Aorta (tissue), 5 donors: ENCODE data around the gene SEH1L. TPM values are rescaled to one million over a fixed set of nuclear protein-coding genes. Genes with fewer than 3 reads are reported as not detected.

ENCODE experiments used
- ATAC-seq: fragments of 200-7000 bp; cut with Tn5 transposase; one replicate; pipeline ENCODE4 v1.9.1; 2022; ENCODE audit warnings: moderate library complexity; ENCODE audit not compliant: low FRiP score
- DNase-seq, 2 donors: peaks; one replicate each; pipeline ENCODE4 v3.0.0-alpha.2; 2020
- H3K27ac ChIP-seq, 2 donors: one replicate each; pipeline ENCODE4 v1.5.1; 2013; ENCODE audit warnings: low read length in 2 of 2, mild to moderate bottlenecking in 2 of 2, moderate library complexity in 2 of 2, control low read depth in 1 of 2, inconsistent platforms in 1 of 2, low read depth in 1 of 2
- H3K27me3 ChIP-seq, 2 donors: one replicate each; pipeline ENCODE4 v1.6.1; 2013; ENCODE audit warnings: control low read depth in 1 of 2, low read length in 1 of 2, mild to moderate bottlenecking in 1 of 2, moderate library complexity in 1 of 2; ENCODE audit not compliant: insufficient read depth in 2 of 2, control insufficient read depth in 1 of 2
- H3K36me3 ChIP-seq, 2 donors: one replicate each; pipeline ENCODE4 v1.6.1; 2013; ENCODE audit warnings: control low read depth in 1 of 2, low read length in 1 of 2, mild to moderate bottlenecking in 1 of 2; ENCODE audit not compliant: insufficient read depth in 2 of 2, control insufficient read depth in 1 of 2
- H3K4me1 ChIP-seq, 2 donors: one replicate each; pipeline ENCODE4 v1.6.1; 2013; ENCODE audit warnings: low read length in 2 of 2, control low read depth in 1 of 2, mild to moderate bottlenecking in 1 of 2, moderate library complexity in 1 of 2; ENCODE audit not compliant: insufficient read depth in 2 of 2, control insufficient read depth in 1 of 2
- H3K4me3 ChIP-seq, 2 donors: one replicate each; pipeline ENCODE4 v1.5.1; 2013; ENCODE audit warnings: low read length in 2 of 2, control low read depth in 1 of 2, mild to moderate bottlenecking in 1 of 2
- H3K9me3 ChIP-seq: one replicate; pipeline ENCODE4 v1.6.1; 2013; ENCODE audit warnings: mild to moderate bottlenecking, low read length; ENCODE audit not compliant: control insufficient read depth
- WGBS, 2 donors: extraction: QIAGEN DNeasy Blood & Tissue Kit; methylation state at CpG; one replicate each; pipeline ENCODE4 v1.1.7; 2013; 5-methylcytosine and 5-hydroxymethylcytosine counted together
- intact Hi-C, 2 donors: fragments of 100-400 bp; cut with DNase I; formaldehyde crosslinking; loops; one replicate each; pipeline versions ENCODE4 v1.14.2 to v1.15.0; 2022
- polyA plus RNA-seq, 2 donors: library from polyadenylated mRNA; stranded (reverse); fragments of 200-250 nt; gene quantifications; one replicate each; pipeline ENCODE4 v1.2.3, GENCODE V29; 2013
- total RNA-seq, 2 donors: library from RNA; stranded (reverse); fragmentation: NEBNext Ultra II Directional; extraction: Animal tissue kit (Norgen Biotek cat#: 25700); gene quantifications; one replicate each; pipeline ENCODE4 v1.2.1, GENCODE V29; 2021
- donor health status: healthy with polysubstance abuse.
- donor health status: Bipolar disorder and iron deficiency.
- donor health status: DM: no; HTN: no; CAD: no.
- donor health status: DM: no; HTN: no; CAD: no.
- donor health status: DM: yes; HTN: yes; CAD: no.

The SEH1L gene
- total and polyA plus RNA-seq, 4 donors: 10.8 to 45.9 (median 24.7) TPM

DNA sequence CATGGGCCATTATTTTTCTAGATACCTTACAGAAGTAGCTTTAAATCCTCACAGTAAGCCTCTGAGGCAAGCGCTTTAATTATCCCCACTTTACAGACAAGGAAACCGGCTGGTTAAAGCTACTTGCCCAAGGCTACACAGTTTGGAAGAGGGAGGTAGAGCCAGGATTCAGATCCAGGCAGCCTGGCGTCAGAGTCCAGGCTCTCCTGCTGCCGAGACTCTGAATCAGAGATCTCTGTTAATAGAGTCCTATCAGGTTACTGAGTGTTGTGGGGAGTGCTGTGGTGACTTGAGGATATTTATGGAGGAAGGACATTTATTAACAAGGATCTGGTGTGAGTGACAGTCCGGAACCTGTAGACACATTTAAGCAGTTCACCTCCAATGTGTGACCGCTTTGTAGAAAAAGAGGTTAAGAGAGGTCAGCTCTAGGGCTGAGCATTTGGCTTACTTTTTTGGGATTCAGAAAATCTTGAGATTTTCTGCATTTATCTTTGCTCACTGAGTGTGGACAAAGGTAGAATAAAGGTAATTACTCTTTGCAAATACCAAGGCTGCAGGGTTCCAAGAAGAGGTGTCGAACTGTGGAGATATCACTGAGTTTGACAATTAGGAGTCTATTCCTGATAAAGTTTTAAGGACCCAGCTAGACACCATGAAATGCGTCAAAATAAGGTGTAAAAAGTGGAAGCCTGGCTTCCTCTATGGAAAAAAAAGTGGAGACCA lies 41.7 kb downstream of the SEH1L start:
- H3K27me3 ChIP-seq: no peaks in the 10 kb centered on the region
- no peak overlapping the region for H3K27ac ChIP-seq
- ATAC-seq (no peak), DNase-seq (no peak)
- no peaks in the 10 kb centered on the region for H3K36me3 ChIP-seq
- H3K4me1 ChIP-seq: no peaks in the 10 kb centered on the region
- 89 to 93% methylated on average over 8 of the region's 8 CpGs for WGBS, 2 donors
- H3K4me3 ChIP-seq: no peak overlapping the region
- intact Hi-C loops: loop anchor here (5.0 to 10.0 kb wide), 2 partner anchors 37 to 45 kb away; partner anchors contain the start of gene SEH1L (in 1 of the 2)
- H3K9me3 ChIP-seq: no peaks in the 10 kb centered on the region

DNA sequence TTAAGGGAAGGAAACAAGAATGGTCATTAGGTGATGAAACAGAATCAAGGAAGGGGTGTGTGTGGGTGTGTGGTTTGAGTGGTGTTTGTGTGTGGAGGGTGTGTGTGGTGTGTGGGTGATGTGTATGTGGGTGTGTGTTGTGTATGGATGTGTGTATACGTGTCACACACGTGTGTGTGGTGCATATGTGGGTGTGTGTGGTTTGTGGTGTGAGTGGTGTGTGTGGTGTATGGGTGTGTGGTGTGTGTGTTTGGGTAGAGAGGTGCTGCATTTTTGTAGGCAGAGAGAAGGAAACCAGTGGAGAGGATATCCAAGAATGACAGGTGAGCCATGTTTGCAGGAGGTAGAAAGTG lies 42.3 kb downstream of the SEH1L start:
- H3K4me3 ChIP-seq: peak overlapping the region in 1 of 2 donors; percentile 48
- no peaks in the 10 kb centered on the region for H3K9me3 ChIP-seq
- H3K27me3 ChIP-seq: no peaks in the 10 kb centered on the region
- intact Hi-C loops: loop anchor here (5.0 to 10.0 kb wide), 2 partner anchors 38 to 45 kb away; partner anchors contain the start of gene SEH1L (in 1 of the 2)
- no peaks in the 10 kb centered on the region for H3K36me3 ChIP-seq
- no peak overlapping the region for H3K27ac ChIP-seq
- no peak for ATAC-seq
- WGBS, 2 donors: 48 to 69% methylated on average over 2 of the region's 2 CpGs
- DNase-seq: no peak
- H3K4me1 ChIP-seq: no peaks in the 10 kb centered on the region

DNA sequence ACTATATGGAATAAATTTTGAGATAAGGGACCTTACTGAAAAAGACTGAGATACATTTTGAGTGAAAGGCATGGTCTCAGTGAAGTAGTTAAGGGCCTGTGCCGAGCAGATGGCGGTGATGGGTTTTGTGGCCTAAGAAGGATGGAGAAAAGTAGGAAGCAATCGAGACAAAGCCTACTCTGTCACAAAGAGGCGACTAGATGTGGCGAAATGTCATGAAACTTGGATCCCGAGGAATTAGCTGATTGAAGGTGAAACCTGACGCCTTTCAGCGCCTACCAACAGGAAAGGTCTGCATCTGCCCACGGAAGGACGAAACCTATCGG lies 42.8 kb downstream of the SEH1L start:
- H3K27me3 ChIP-seq: no peaks in the 10 kb centered on the region
- ATAC-seq (peak; percentile 1), DNase-seq (no peak)
- H3K4me3 ChIP-seq: peak overlapping the region; percentile 48 to 60
- no peaks in the 10 kb centered on the region for H3K4me1 ChIP-seq
- 2 to 4% methylated on average over 11 of the region's 11 CpGs for WGBS, 2 donors
- no peaks in the 10 kb centered on the region for H3K36me3 ChIP-seq
- no peak overlapping the region for H3K27ac ChIP-seq
- intact Hi-C loops: loop anchor here (5.0 to 10.0 kb wide), 2 partner anchors 38 to 46 kb away; partner anchors contain the start of gene SEH1L (in 1 of the 2)
- no peaks in the 10 kb centered on the region for H3K9me3 ChIP-seq

DNA sequence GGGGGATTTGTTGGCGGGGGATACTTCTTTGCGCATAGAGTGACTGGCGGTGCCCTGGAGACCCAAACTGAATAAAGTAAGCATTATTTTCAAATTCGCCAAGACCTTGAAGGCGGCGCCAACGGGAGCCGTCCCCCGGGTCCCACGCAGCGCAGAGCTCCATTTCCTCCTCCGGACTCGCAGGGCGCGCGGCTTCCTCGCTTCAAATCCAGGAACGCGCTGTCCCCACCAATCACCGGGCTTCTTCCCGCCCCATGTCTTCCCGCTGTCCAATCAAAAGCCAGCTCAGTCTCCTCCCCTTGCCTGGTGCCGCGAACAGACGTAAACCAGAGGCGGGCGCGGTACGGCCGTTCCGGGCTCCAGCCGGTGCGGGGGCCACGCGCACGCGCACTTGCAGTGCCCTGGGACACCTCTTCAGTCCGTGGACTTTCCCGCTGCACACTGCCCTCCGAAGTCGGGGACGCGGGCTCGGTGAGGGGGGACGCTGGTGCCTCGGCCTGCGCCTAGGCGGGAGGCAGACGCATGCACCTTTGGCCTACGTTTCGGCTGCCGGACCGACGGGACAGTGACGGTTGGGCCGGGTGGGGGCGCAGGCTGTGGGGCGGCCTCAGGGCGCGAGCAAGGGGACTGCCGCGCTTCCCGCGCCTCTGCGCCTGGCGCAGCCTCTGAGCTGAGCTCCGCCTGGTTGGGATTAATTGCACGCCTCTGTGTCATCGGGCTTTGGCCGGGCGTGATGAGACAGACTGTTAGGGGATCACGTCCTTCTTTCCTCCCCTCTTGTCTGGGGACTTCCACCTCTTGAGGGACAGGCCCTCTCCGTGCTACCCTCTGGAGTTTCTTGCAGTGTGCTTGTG lies 43.4 kb downstream of the SEH1L start, which contains the start of gene CEP192:
CEP192 (plus strand) TSS at position 396 of the 854 bp plus-strand sequence. CDS start 8,063 bp downstream, outside the sequence.
- H3K27ac ChIP-seq: peak within 1 kb of the TSS; percentile 17 to 22
- 0 to 1% methylated on average over 70 to 73 of the region's 73 CpGs for WGBS, 2 donors
- intact Hi-C loops: loop anchor here (5.0 to 10.0 kb wide), 2 partner anchors 39 to 46 kb away; partner anchors contain the start of gene SEH1L (in 1 of the 2)

DNA sequence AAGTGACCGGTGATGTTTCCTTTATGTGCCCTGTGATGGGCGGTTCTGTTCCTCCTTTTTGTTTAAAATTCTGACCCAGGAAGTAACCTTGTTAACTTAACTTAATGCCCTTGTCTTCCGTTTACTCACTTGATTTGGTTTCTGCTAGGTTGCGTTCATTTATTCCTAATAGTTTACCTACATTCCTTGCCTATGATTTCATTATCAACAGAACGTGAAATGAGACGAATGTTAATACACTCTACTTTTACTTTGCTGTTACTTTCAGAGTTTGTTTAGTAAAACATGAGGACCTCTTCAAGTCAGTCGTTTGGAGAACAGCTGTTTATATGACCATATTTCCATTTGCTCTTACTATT lies 44.0 kb downstream of the SEH1L start:
- 0% methylated on average over 7 of the region's 7 CpGs for WGBS, 2 donors
- ATAC-seq: no peak
- intact Hi-C loops: loop anchor here (5.0 to 10.0 kb wide), 2 partner anchors 39 to 47 kb away; partner anchors contain the start of gene SEH1L (in 1 of the 2)
- H3K4me1 ChIP-seq: no peaks in the 10 kb centered on the region
- peak overlapping the region; percentile 39 to 63 for H3K4me3 ChIP-seq
- H3K9me3 ChIP-seq: no peaks in the 10 kb centered on the region
- H3K36me3 ChIP-seq: no peaks in the 10 kb centered on the region
- H3K27ac ChIP-seq: peak overlapping the region; percentile 17 to 22
- no peak for DNase-seq
- no peaks in the 10 kb centered on the region for H3K27me3 ChIP-seq

More for the DNA sequence above, 43.4 kb downstream of the SEH1L start, which contains the start of gene CEP192:
- peak; percentile 98 for DNase-seq
- peak; percentile 100 for ATAC-seq
- H3K4me1 ChIP-seq: no peaks in the 10 kb centered on the region
- H3K27me3 ChIP-seq: no peaks in the 10 kb centered on the region
- H3K4me3 ChIP-seq: peak within 1 kb of the TSS; percentile 60 to 63
- H3K36me3 ChIP-seq: no peaks in the 10 kb centered on the region
- no peaks in the 10 kb centered on the region for H3K9me3 ChIP-seq

DNA sequence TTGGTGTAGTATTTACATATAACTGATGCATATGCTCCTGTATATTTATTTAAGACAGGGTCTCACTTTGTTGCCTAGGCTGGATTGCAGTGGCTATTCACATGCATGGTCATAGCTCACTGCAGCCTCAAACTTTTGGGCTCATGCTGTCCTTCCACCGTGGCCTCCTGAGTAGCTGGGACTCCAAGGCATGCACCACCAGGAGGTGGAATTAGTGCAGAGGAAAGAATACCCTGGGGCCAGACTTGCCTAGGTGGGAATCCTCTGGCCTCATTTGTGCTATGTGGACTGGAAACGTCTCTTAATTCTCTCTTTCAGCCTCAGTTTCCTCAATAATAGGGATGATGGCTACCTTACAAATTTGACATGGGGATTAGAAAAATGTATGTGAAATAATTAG lies 45.6 kb downstream of the SEH1L start:
- DNase-seq: no peak
- Histone ChIP-seq H3K4me3 (no peak overlapping the region), H3K36me3 (no peaks in the 10 kb centered on the region), H3K27ac (no peak overlapping the region), H3K9me3 (no peaks in the 10 kb centered on the region), H3K4me1 (no peaks in the 10 kb centered on the region), H3K27me3 (no peaks in the 10 kb centered on the region)
- intact Hi-C loops: loop anchor here (5.0 to 10.0 kb wide), 2 partner anchors 41 to 49 kb away; partner anchors contain the start of gene SEH1L (in 1 of the 2)
- WGBS, 2 donors: 83 to 96% methylated on average over 2 of the region's 2 CpGs
- no peak for ATAC-seq

DNA sequence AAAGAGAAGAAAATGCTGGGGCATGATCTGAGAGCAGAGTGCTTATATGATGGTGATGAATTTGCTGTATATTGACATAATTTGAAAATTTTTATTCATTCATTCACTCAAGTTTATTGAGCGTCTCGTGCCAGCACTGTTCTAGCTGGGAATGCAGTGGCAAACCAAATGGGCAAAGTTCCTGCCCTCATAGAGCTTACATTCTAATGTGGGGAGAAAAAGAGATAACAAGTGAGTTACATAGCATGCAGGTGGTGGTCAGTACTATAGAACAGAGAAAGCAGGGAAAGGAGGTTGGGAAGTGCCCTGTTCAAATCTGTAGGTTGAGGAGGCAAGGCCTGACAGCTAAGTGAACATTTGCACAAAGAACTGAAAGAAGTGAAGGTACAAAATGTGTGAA lies 47.6 kb downstream of the SEH1L start:
- H3K27ac ChIP-seq: no peak overlapping the region
- H3K4me3 ChIP-seq: no peak overlapping the region
- H3K4me1 ChIP-seq: no peaks in the 10 kb centered on the region
- intact Hi-C loops: loop anchor here (5.0 to 10.0 kb wide), 2 partner anchors 51 to 273 kb away; partner anchors contain the start of gene SEH1L (in 1 of the 2)
- DNase-seq (no peak), ATAC-seq (no peak)
- H3K36me3 ChIP-seq: no peaks in the 10 kb centered on the region
- no peaks in the 10 kb centered on the region for H3K27me3 ChIP-seq
- WGBS, 2 donors: 74 to 100% methylated on average over 2 of the region's 2 CpGs
- no peaks in the 10 kb centered on the region for H3K9me3 ChIP-seq

DNA sequence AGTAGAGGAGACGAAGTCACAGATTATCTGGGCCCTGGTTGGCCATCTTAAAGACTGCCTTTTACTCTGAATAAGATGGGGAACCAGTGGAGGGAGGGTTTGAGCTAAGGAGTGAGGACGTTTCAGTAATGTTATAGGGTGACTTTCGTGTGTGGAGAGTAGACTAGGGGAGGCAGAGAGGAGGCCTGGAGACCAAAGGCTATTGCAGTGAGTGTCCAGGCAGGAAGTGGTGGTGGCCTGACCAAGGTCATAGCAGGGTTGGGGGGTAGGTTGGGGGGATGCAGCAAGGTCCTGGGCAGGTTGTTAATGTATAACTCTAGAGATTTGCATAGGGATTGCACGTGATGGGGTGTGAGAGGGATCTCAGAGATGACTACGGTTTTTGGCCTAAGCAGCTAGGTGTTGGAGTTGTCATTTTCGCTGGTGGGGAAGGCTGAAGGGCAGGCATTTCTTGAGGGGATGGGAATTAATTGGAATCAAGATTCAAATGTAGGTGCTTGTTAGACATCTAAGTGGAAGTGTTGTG lies 48.2 kb downstream of the SEH1L start:
- intact Hi-C loops: loop anchor here (5.0 to 10.0 kb wide), 2 partner anchors 51 to 274 kb away; partner anchors contain the start of gene SEH1L (in 1 of the 2)
- 93 to 96% methylated on average over 6 of the region's 6 CpGs for WGBS, 2 donors
- ATAC-seq: no peak

More for the DNA sequence above, 48.2 kb downstream of the SEH1L start:
- Histone ChIP-seq H3K4me3 (no peak overlapping the region), H3K27me3 (no peaks in the 10 kb centered on the region), H3K36me3 (no peaks in the 10 kb centered on the region), H3K9me3 (no peaks in the 10 kb centered on the region), H3K4me1 (no peaks in the 10 kb centered on the region), H3K27ac (no peak overlapping the region)
- no peak for DNase-seq
